Measurements from ENCODE around the gene APP.
A peak's percentile ranks its signal among the peaks of the same experiment; 100 is the strongest.
"Not testable (repeated sequence)": the region's sequence is repeated elsewhere in the genome, so short reads cannot be mapped to it uniquely, and the experiment has no call there.

The APP gene

GRCh38 chr21:26135520-26135919, 35.0 kb downstream of the APP start:
- in situ Hi-C loops (cut with HindIII; ENCODE audit: low pct_unique_long_range_greater_than_20kb, low sequenced_read_pairs): no loop called here
- TF ChIP-seq JUND (IDR thresholded peaks at IDR 0.05; ENCODE audit: low read depth): no peak
- DNase-seq (ENCODE audit: low read depth in 1 of 2, low spot score in 1 of 2): no peak

- no peak for DNase-seq (ENCODE audit: low read depth in 1 of 2, low spot score in 1 of 2)
- TF ChIP-seq JUND (IDR thresholded peaks at IDR 0.05; ENCODE audit: low read depth): no peak
- in situ Hi-C loops (cut with HindIII; ENCODE audit: low pct_unique_long_range_greater_than_20kb, low sequenced_read_pairs): no loop called here
Observed at GRCh38 chr21:26131554-26131953, 39.0 kb downstream of the APP start.

- not testable (repeated sequence) for DNase-seq (ENCODE audit: low read depth in 1 of 2, low spot score in 1 of 2)
Observed at GRCh38 chr21:26131053-26131452, 39.5 kb downstream of the APP start.

GRCh38 chr21:26130249-26130881, 40.2 kb downstream of the APP start:
- in situ Hi-C loops (cut with HindIII; ENCODE audit: low pct_unique_long_range_greater_than_20kb, low sequenced_read_pairs): no loop called here
- DNase-seq (ENCODE audit: low read depth in 1 of 2, low spot score in 1 of 2): no peak
- no peak for TF ChIP-seq JUND (IDR thresholded peaks at IDR 0.05; ENCODE audit: low read depth)

More at GRCh38 chr21:26131053-26131452, 39.5 kb downstream of the APP start:
- in situ Hi-C loops (cut with HindIII; ENCODE audit: low pct_unique_long_range_greater_than_20kb, low sequenced_read_pairs): not testable (repeated sequence)

GRCh38 chr21:26127918-26128317, 42.7 kb downstream of the APP start:
- no peak for DNase-seq (ENCODE audit: low read depth in 1 of 2, low spot score in 1 of 2)
- no peak for TF ChIP-seq JUND (IDR thresholded peaks at IDR 0.05; ENCODE audit: low read depth)
- in situ Hi-C loops (cut with HindIII; ENCODE audit: low pct_unique_long_range_greater_than_20kb, low sequenced_read_pairs): no loop called here

- no peak for TF ChIP-seq JUND (IDR thresholded peaks at IDR 0.05; ENCODE audit: low read depth)
- no peak for DNase-seq (ENCODE audit: low read depth in 1 of 2, low spot score in 1 of 2)
- in situ Hi-C loops (cut with HindIII; ENCODE audit: low pct_unique_long_range_greater_than_20kb, low sequenced_read_pairs): no loop called here
Observed at GRCh38 chr21:26127073-26127814, 43.3 kb downstream of the APP start.

GRCh38 chr21:26126168-26126553, 44.4 kb downstream of the APP start:
- DNase-seq (ENCODE audit: low read depth in 1 of 2, low spot score in 1 of 2): no peak
- in situ Hi-C loops (cut with HindIII; ENCODE audit: low pct_unique_long_range_greater_than_20kb, low sequenced_read_pairs): no loop called here
- no peak for TF ChIP-seq JUND (IDR thresholded peaks at IDR 0.05; ENCODE audit: low read depth)

- in situ Hi-C loops (cut with HindIII; ENCODE audit: low pct_unique_long_range_greater_than_20kb, low sequenced_read_pairs): no loop called here
- peak in 1 of 2 experiments; percentile 20 for DNase-seq (ENCODE audit: low read depth in 1 of 2, low spot score in 1 of 2)
- no peak for TF ChIP-seq JUND (IDR thresholded peaks at IDR 0.05; ENCODE audit: low read depth)
Observed at GRCh38 chr21:26125433-26126167, 45.0 kb downstream of the APP start.

- DNase-seq (ENCODE audit: low read depth in 1 of 2, low spot score in 1 of 2): no peak
- in situ Hi-C loops (cut with HindIII; ENCODE audit: low pct_unique_long_range_greater_than_20kb, low sequenced_read_pairs): no loop called here
- no peak for TF ChIP-seq JUND (IDR thresholded peaks at IDR 0.05; ENCODE audit: low read depth)
Observed at GRCh38 chr21:26124896-26125295, 45.7 kb downstream of the APP start.

GRCh38 chr21:26124421-26124833, 46.1 kb downstream of the APP start:
- DNase-seq (ENCODE audit: low read depth in 1 of 2, low spot score in 1 of 2): no peak
- TF ChIP-seq JUND (IDR thresholded peaks at IDR 0.05; ENCODE audit: low read depth): no peak

GRCh38 chr21:26123012-26123411, 47.6 kb downstream of the APP start:
- in situ Hi-C loops (cut with HindIII; ENCODE audit: low pct_unique_long_range_greater_than_20kb, low sequenced_read_pairs): no loop called here
- TF ChIP-seq JUND (IDR thresholded peaks at IDR 0.05; ENCODE audit: low read depth): no peak
- no peak for DNase-seq (ENCODE audit: low read depth in 1 of 2, low spot score in 1 of 2)

More at GRCh38 chr21:26124421-26124833, 46.1 kb downstream of the APP start:
- in situ Hi-C loops (cut with HindIII; ENCODE audit: low pct_unique_long_range_greater_than_20kb, low sequenced_read_pairs): no loop called here

GRCh38 chr21:26120828-26121227, 49.7 kb downstream of the APP start:
- no peak for TF ChIP-seq JUND (IDR thresholded peaks at IDR 0.05; ENCODE audit: low read depth)
- no peak for DNase-seq (ENCODE audit: low read depth in 1 of 2, low spot score in 1 of 2)
- in situ Hi-C loops (cut with HindIII; ENCODE audit: low pct_unique_long_range_greater_than_20kb, low sequenced_read_pairs): no loop called here

GRCh38 chr21:26119906-26120305, 50.7 kb downstream of the APP start:
- in situ Hi-C loops (cut with HindIII; ENCODE audit: low pct_unique_long_range_greater_than_20kb, low sequenced_read_pairs): no loop called here
- no peak for DNase-seq (ENCODE audit: low read depth in 1 of 2, low spot score in 1 of 2)
- no peak for TF ChIP-seq JUND (IDR thresholded peaks at IDR 0.05; ENCODE audit: low read depth)

All from T47D (cell line).